Activated naive CD4-positive, alpha-beta T cell treated with anti-CD3 and anti-CD28 coated beads, Interleukin-2, amount 50 U/mL, for 72 hours (primary cell): ENCODE results near the gene CLEC5A. TPM values are rescaled to one million over a fixed set of nuclear protein-coding genes. Genes with fewer than 3 reads are reported as not detected.
A peak's percentile ranks its signal among the peaks of the same experiment; 100 is the strongest.
"Not testable (repeated sequence)": the region's sequence is repeated elsewhere in the genome, so short reads cannot be mapped to it uniquely, and the experiment has no call there.

Source experiments
- ATAC-seq, 2 donors: fragments of 150-1000 bp; cut with Tn5 transposase; 2 replicates each; pipeline ENCODE4 v1.10.0; 2021; ENCODE audit warnings: mild to moderate bottlenecking in 2 of 2, moderate library complexity in 2 of 2
- DNase-seq, 2 donors: peaks; one replicate each; pipeline ENCODE4 v3.0.0; 2021 to 2022; ENCODE audit warnings: low spot score in 2 of 2
- H3K27ac Mint-ChIP-seq, 2 donors: one replicate each; pipeline ENCODE4 v1.8.0; 2022; ENCODE audit warnings: mild to moderate bottlenecking in 2 of 2, mixed read lengths in 2 of 2
- H3K36me3 Mint-ChIP-seq, 2 donors: one replicate each; pipeline ENCODE4 v1.8.0; 2022; ENCODE audit warnings: mixed read lengths in 2 of 2
- H3K9me3 Mint-ChIP-seq, 2 donors: one replicate each; pipeline ENCODE4 v1.8.0; 2022; ENCODE audit warnings: mixed read lengths in 2 of 2
- total RNA-seq, 2 donors: library from RNA; stranded (reverse); gene quantifications; one replicate each; pipeline ENCODE4 v1.2.3, GENCODE V29; 2022

Gene CLEC5A
- not detected for total RNA-seq

GRCh38 chr7:141946796-141947195 is at the start of gene CLEC5A:
Gene CLEC5A (minus strand): TSS chr7:141946974. CDS start chr7:141946292, 682 bp downstream.
- ATAC-seq (no peak), DNase-seq (no peak)
- peaks cover 0 to 5% of the 10 kb centered on the region in 2 donors for H3K36me3 Mint-ChIP-seq
- peaks cover 0 to 4% of the 10 kb centered on the region in 2 donors for H3K9me3 Mint-ChIP-seq
- no peak within 1 kb of the TSS for H3K27ac Mint-ChIP-seq

DNA sequence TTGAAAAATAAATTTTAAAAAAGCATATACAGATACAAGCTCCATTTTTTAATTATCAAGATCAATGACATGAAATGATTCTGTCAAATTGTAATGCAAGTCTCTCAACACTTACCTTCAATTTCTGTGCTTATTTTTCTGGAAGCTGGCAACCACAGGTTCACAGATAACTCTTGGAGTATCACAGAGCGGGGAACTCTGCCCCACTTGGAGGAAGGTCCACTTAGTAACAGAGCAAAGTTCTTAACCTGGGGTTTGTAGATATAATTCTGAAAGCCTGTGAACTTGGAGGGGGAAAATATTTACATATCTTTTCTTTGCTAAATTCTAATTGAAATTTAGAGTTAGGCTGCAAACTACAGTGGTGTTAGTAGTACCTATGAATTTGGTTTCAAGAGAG is 46.6 kb upstream of the CLEC5A start:
- no peaks in the 10 kb centered on the region for H3K36me3 Mint-ChIP-seq
- DNase-seq: no peak
- H3K9me3 Mint-ChIP-seq: no peaks in the 10 kb centered on the region

GRCh38 chr7:141992688-141993087 is 45.9 kb upstream of the CLEC5A start:
- Mint-ChIP-seq H3K27ac (no peak overlapping the region), H3K9me3 (no peaks in the 10 kb centered on the region), H3K36me3 (no peaks in the 10 kb centered on the region)
- no peak for ATAC-seq
- no peak for DNase-seq

More for the DNA sequence above, 46.6 kb upstream of the CLEC5A start:
- ATAC-seq: no peak
- H3K27ac Mint-ChIP-seq: no peak overlapping the region

- ATAC-seq: no peak
- no peak for DNase-seq
- Mint-ChIP-seq H3K9me3 (no peaks in the 10 kb centered on the region), H3K36me3 (no peaks in the 10 kb centered on the region), H3K27ac (no peak overlapping the region)
These were observed 45.4 kb upstream of the CLEC5A start for GRCh38 chr7:141992156-141992555.

GRCh38 chr7:141991140-141991539 is 44.4 kb upstream of the CLEC5A start:
- no peaks in the 10 kb centered on the region for H3K36me3 Mint-ChIP-seq
- ATAC-seq (no peak), DNase-seq (no peak)
- H3K27ac Mint-ChIP-seq: no peak overlapping the region
- H3K9me3 Mint-ChIP-seq: no peaks in the 10 kb centered on the region

DNA sequence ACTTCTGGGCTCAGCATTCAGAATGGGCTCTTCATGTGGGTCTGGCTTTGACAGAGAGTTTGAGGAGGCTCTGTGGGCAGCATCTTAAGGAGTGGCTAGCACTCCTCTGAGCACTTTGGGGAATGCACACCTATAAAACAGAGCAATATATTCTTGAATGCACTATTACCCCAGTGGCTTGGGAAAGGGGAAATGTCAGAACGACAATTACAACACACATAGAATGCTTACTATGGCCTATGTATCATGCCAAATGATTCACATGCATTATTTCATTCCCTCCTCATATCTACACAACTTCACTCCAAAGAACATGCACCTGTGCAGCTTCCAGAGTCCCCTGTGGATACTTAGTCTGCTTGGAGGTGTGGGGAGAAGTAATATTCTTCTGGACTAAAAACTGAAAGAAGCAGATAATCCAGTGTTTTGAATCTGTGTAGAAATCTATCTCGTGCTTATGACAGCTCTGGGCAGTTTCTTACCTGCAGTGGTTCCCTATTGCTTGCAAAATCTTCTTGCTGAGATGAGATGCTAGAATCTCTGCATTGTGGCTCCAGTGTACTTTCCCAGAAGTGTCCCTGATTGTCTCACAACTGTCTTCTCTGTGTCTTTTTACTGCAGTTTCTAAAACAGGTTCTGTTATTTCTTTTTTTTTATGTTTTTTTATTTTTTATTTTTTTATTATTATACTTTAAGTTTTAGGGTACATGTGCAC is 43.4 kb upstream of the CLEC5A start:
- no peaks in the 10 kb centered on the region for H3K36me3 Mint-ChIP-seq
- no peak for DNase-seq
- ATAC-seq: no peak
- H3K27ac Mint-ChIP-seq: no peak overlapping the region
- H3K9me3 Mint-ChIP-seq: no peaks in the 10 kb centered on the region

DNA sequence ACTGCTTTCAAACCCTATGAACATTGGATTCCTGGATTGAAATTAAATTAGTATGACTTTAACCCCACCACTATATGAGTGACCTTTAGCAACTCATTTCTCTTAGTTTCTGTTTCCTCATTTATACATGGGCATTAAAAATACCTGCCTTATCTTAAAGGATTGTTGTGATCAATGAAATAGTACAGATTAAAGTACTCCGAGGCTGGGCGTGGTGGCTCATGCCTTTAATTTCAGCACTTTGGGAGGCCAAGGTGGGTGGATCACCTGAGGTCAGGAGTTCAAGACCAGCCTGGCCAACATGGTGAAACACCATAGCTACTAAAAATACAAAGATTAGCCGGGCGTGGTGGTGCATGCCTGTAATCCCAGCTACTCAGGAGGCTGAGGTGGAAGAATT is 41.0 kb upstream of the CLEC5A start:
- H3K9me3 Mint-ChIP-seq, H3K27ac Mint-ChIP-seq, H3K36me3 Mint-ChIP-seq, DNase-seq, ATAC-seq: not testable (repeated sequence)

DNA sequence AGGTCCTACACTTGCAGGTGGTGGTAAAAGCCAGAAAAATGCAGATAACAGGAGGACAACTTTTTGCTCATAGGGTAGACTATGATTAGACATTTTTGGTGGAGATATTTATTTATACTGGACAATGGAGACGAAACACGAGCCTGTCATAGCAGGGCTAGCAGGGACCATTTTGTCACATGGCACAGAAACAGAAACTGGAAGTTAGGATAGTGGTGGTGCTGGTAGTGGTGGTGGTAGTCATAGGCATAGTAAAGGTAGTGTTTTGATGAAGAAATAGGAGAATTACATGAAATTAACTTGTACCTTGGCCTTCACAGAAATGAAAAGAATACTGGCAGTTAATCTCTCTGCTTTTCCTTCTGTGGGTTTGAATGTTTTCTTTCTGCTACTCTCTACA is 40.1 kb upstream of the CLEC5A start:
- no peaks in the 10 kb centered on the region for H3K9me3 Mint-ChIP-seq
- no peak overlapping the region for H3K27ac Mint-ChIP-seq
- ATAC-seq (no peak), DNase-seq (no peak)
- H3K36me3 Mint-ChIP-seq: no peaks in the 10 kb centered on the region

DNA sequence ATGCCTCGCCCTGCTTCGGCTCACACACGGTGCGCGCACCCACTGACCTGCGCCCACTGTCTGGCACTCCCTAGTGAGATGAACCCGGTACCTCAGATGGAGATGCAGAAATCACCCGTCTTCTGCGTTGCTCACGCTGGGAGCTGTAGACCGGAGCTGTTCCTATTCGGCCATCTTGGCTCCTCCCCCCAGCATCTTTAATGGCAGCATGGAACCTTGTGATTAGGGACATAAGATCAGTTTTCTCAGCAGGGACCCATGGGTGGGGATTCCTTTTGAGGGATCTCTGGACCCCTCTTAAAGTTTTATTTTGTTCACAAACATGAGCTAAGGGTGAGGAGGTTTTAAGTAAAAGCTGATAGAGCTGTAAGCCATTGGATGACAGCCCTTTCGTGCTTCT is 39.2 kb upstream of the CLEC5A start:
- not testable (repeated sequence) for DNase-seq, H3K9me3 Mint-ChIP-seq, H3K27ac Mint-ChIP-seq, H3K36me3 Mint-ChIP-seq, ATAC-seq

DNA sequence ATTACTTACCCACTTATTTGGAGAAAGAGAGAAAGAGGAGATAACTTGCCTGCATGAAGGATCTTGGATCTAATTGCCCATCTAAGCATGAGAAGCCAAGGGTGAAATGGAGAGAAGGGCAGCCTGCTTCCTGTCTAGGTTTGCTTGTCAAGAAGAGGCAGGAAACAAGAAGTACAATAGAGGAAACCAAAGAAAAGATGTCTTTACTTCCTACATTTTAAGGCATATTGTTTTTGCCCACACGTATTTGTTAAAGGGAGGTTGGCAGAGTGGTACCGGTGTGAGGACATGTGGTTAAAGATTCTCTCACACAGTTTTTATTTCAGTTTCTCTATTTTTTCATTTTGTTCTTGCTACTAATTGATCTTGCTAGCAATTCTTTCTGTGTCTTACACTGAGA is 32.8 kb upstream of the CLEC5A start:
- H3K36me3 Mint-ChIP-seq: no peaks in the 10 kb centered on the region
- H3K9me3 Mint-ChIP-seq: peaks cover 0 to 4% of the 10 kb centered on the region in 2 donors
- ATAC-seq: no peak
- DNase-seq: no peak
- no peak overlapping the region for H3K27ac Mint-ChIP-seq

DNA sequence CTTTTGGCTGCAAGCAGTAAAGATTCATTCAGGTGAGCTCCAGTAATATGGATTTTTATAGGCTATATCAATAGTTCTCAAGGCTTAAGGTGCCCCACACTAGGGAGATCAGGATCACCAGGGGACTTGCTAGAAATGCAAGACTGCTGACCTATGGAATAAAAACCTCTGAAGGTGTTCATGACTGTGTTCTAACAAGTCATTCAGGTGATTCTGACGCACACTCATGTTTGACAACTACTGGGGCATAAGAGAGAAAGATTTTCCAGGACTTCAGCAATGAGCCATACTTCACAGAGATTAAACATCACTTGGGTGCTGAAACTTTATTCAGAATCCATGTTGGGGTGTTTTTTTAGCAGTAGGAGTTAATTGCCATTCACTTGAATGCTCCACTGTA is 31.6 kb upstream of the CLEC5A start:
- H3K27ac Mint-ChIP-seq: no peak overlapping the region
- no peaks in the 10 kb centered on the region for H3K36me3 Mint-ChIP-seq
- DNase-seq: no peak
- peaks cover 0 to 4% of the 10 kb centered on the region in 2 donors for H3K9me3 Mint-ChIP-seq
- no peak for ATAC-seq

DNA sequence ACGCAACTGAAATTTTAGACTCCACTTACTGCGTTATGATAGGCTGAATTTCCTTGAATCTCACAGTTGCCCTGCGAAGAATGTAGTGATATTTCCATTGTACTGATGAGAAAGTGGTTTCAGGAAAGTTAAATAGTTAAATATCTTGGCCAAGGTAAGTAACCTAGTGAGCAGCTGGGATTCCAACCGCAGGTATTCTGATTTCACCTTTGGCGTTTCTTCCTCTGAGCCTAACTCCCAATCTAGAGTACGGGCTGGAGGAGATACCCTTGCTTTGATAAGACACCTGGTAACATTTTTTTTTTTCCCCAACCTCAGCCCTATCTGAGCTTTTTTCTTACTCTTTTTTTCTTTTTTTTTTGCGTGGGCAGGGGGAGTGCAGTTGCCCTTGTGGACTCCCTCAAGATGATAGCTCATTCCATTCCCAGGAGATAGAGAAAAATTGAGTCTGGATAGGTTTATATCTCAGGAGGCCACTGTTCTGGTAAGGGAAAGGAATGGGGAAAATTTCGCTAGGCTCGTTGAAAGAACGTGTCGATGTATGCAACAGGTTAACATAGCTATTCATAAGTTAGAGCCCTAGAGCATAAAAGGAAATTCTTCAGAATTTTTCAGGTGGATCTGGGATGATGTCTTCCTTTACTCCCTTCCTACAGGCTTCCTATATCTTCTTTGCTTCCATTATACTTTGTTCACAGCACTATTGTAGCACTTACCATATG is 29.9 kb upstream of the CLEC5A start:
- Mint-ChIP-seq H3K9me3 (peaks cover 0 to 4% of the 10 kb centered on the region in 2 donors), H3K27ac (peak overlapping the region in 1 of 2 donors; percentile 66), H3K36me3 (no peaks in the 10 kb centered on the region)
- ATAC-seq (peak in 1 of 2 donors; percentile 6), DNase-seq (no peak)

- Mint-ChIP-seq H3K36me3 (no peaks in the 10 kb centered on the region), H3K27ac (peak overlapping the region; percentile 40 to 66), H3K9me3 (peaks cover 0 to 4% of the 10 kb centered on the region in 2 donors)
- peak; percentile 91 to 93 for ATAC-seq
- DNase-seq: peak; percentile 74 to 83
These were observed 29.2 kb upstream of the CLEC5A start for GRCh38 chr7:141975806-141976523.

- Mint-ChIP-seq H3K9me3 (peaks cover 0 to 4% of the 10 kb centered on the region in 2 donors), H3K36me3 (no peaks in the 10 kb centered on the region), H3K27ac (no peak overlapping the region)
- DNase-seq: no peak
- ATAC-seq: no peak
These were observed 28.1 kb upstream of the CLEC5A start for GRCh38 chr7:141974831-141975230.

GRCh38 chr7:141973673-141974072 is 26.9 kb upstream of the CLEC5A start, which contains the start of gene TAS2R38:
Gene TAS2R38 (minus strand): TSS chr7:141973773. CDS start chr7:141973689, 84 bp downstream.
- ATAC-seq (no peak), DNase-seq (no peak)
- H3K36me3 Mint-ChIP-seq: no peaks in the 10 kb centered on the region
- no peaks in the 10 kb centered on the region for H3K9me3 Mint-ChIP-seq
- no peak within 1 kb of the TSS for H3K27ac Mint-ChIP-seq

DNA sequence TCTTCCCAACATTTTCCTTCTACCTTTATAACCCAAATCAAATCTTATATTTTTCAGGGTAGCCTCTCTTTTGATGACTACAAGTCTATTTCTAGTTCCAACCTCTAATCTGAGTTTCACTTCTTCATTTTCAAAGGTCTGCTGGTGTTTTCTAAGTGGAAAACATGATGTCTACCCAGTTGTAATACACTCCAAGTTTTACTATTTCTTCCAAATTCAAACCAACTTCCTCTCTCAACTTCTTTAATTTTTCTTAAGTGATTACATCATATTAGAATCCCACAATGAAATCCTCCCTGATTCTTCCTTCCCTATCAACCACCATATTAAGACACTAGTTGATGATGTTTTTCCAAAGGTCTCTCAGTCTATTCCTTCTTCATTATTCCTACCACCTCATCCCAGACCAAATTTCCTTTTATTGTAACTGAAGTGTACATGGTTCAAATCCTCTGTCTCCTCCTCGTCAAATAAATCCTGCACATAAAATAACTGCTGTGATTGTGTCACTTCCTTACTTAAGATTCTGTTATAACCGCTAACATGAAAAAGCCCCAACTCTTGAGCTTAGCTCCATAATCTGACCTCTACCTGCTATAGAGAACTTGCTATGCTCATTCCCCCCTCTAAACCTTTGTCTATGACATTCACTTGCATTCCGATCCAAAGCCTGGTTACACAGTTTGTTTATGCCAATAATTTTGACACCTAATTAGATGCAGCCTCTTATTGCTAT is 14.1 kb upstream of the CLEC5A start:
- ATAC-seq (no peak), DNase-seq (no peak)
- Mint-ChIP-seq H3K36me3 (no peaks in the 10 kb centered on the region), H3K9me3 (no peaks in the 10 kb centered on the region), H3K27ac (no peak overlapping the region)

- ATAC-seq (no peak), DNase-seq (no peak)
- H3K27ac Mint-ChIP-seq: no peak overlapping the region
- H3K9me3 Mint-ChIP-seq: no peaks in the 10 kb centered on the region
- no peaks in the 10 kb centered on the region for H3K36me3 Mint-ChIP-seq
These were observed 9.3 kb upstream of the CLEC5A start for GRCh38 chr7:141956084-141956483.
